Measurements from ENCODE around the gene ZNF182. TPM values are rescaled to one million over a fixed set of nuclear protein-coding genes. Genes with fewer than 3 reads are reported as not detected.
"Not testable (repeated sequence)": the region's sequence is repeated elsewhere in the genome, so short reads cannot be mapped to it uniquely, and the experiment has no call there.

The ZNF182 gene
- total RNA-seq, 1 donor from 2014 or later = 10.0 TPM

GRCh38 chrX:47991263-47992094, 12.3 kb downstream of the ZNF182 start:
- TF ChIP-seq CTCF (IDR thresholded peaks at IDR 0.05) = no peak
- ATAC-seq (ENCODE audit: low read depth) (no peak), DNase-seq (no peak)
- H3K27me3 Mint-ChIP-seq = no peaks in the 10 kb centered on the region
- H3K4me3 Mint-ChIP-seq = no peak overlapping the region
- ChIA-PET POLR2A (no interaction called here), CTCF (no interaction called here)
- peaks cover 71% of the 10 kb centered on the region for H3K36me3 Mint-ChIP-seq (ENCODE audit: low read depth)
- intact Hi-C loops (cut with micrococcal nuclease) = no loop called here
- no peaks in the 10 kb centered on the region for H3K9me3 Mint-ChIP-seq
- no peak overlapping the region for H3K27ac Mint-ChIP-seq
- peaks cover 14% of the 10 kb centered on the region for H3K4me1 Mint-ChIP-seq

- no peaks in the 10 kb centered on the region for H3K4me1 Mint-ChIP-seq
- ChIA-PET POLR2A (no interaction called here), CTCF (no interaction called here)
- no peak overlapping the region for H3K27ac Mint-ChIP-seq
- H3K4me3 Mint-ChIP-seq = no peak overlapping the region
- H3K9me3 Mint-ChIP-seq = peaks cover 30% of the 10 kb centered on the region
- intact Hi-C loops (cut with micrococcal nuclease) = no loop called here
- H3K36me3 Mint-ChIP-seq (ENCODE audit: low read depth) = peaks cover 67% of the 10 kb centered on the region
- no peak for TF ChIP-seq CTCF (IDR thresholded peaks at IDR 0.05)
- no peak for ATAC-seq (ENCODE audit: low read depth)
- DNase-seq = no peak
- H3K27me3 Mint-ChIP-seq = no peaks in the 10 kb centered on the region
Measured at GRCh38 chrX:47976254-47977151, 27.3 kb downstream of the ZNF182 start.

- Mint-ChIP-seq H3K9me3 (peaks cover 21% of the 10 kb centered on the region), H3K4me3 (no peak overlapping the region), H3K36me3 (ENCODE audit: low read depth) (peaks cover 39% of the 10 kb centered on the region), H3K4me1 (no peaks in the 10 kb centered on the region), H3K27me3 (no peaks in the 10 kb centered on the region), H3K27ac (no peak overlapping the region)
- intact Hi-C loops (cut with micrococcal nuclease) = no loop called here
- no peak for TF ChIP-seq CTCF (IDR thresholded peaks at IDR 0.05)
- POLR2A ChIA-PET = no interaction called here
- DNase-seq (no peak), ATAC-seq (ENCODE audit: low read depth) (no peak)
- CTCF ChIA-PET = no interaction called here
Measured at GRCh38 chrX:47973235-47973634, 30.6 kb downstream of the ZNF182 start.

GRCh38 chrX:47965526-47965925, 38.3 kb downstream of the ZNF182 start:
- DNase-seq; H3K9me3 Mint-ChIP-seq; H3K27me3 Mint-ChIP-seq; POLR2A ChIA-PET; ATAC-seq (ENCODE audit: low read depth); H3K36me3 Mint-ChIP-seq (ENCODE audit: low read depth); H3K27ac Mint-ChIP-seq; H3K4me3 Mint-ChIP-seq; intact Hi-C loops (cut with micrococcal nuclease); CTCF ChIA-PET: not testable (repeated sequence)
- H3K4me1 Mint-ChIP-seq = peaks cover 11% of the 10 kb centered on the region

GRCh38 chrX:47961830-47962229, 42.0 kb downstream of the ZNF182 start:
- intact Hi-C loops (cut with micrococcal nuclease); H3K9me3 Mint-ChIP-seq; H3K36me3 Mint-ChIP-seq (ENCODE audit: low read depth); H3K27me3 Mint-ChIP-seq; H3K27ac Mint-ChIP-seq; CTCF ChIA-PET; ATAC-seq (ENCODE audit: low read depth); DNase-seq; POLR2A ChIA-PET; H3K4me3 Mint-ChIP-seq: not testable (repeated sequence)
- peaks cover 18% of the 10 kb centered on the region for H3K4me1 Mint-ChIP-seq

GRCh38 chrX:47960406-47960805, 43.4 kb downstream of the ZNF182 start:
- CTCF ChIA-PET = no interaction called here
- intact Hi-C loops (cut with micrococcal nuclease) = no loop called here
- DNase-seq = no peak

More at GRCh38 chrX:47960406-47960805, 43.4 kb downstream of the ZNF182 start:
- no peaks in the 10 kb centered on the region for H3K27me3 Mint-ChIP-seq
- ATAC-seq (ENCODE audit: low read depth) = no peak
- peaks cover 5% of the 10 kb centered on the region for H3K9me3 Mint-ChIP-seq
- H3K4me3 Mint-ChIP-seq = peak overlapping the region; percentile 20
- POLR2A ChIA-PET = interaction anchor here (1.0 kb wide), 1 partner anchor 614 kb away, joined by 3 read pairs; the partner anchor contains the start of gene RBM3
- H3K27ac Mint-ChIP-seq = no peak overlapping the region
- peaks cover 18% of the 10 kb centered on the region for H3K4me1 Mint-ChIP-seq
- no peak for TF ChIP-seq CTCF (IDR thresholded peaks at IDR 0.05)
- no peaks in the 10 kb centered on the region for H3K36me3 Mint-ChIP-seq (ENCODE audit: low read depth)
